Common myeloid progenitor, CD34-positive (primary cell): Measurements from ENCODE around the gene FANCC.

Experiments
- CTCF ChIA-PET: fragments of 350-600 bp; sonication (Branson Sonifier 250); formaldehyde crosslinking; loops from one replicate; lab custom pipeline; 2021; ENCODE audit warnings: antibody characterized with exemption; lab: Charles Lee
- POLR2A ChIA-PET: fragments of 350-600 bp; sonication (Branson Sonifier 250); formaldehyde crosslinking; loops from one replicate; lab custom pipeline; 2021; ENCODE audit warnings: antibody characterized with exemption; lab: Charles Lee
- DNase-seq, 3 donors: peaks; one replicate each; pipeline versions ENCODE4 v3.0.0 to v3.0.0-alpha.2; 2013
- H3K27ac ChIP-seq, 2 experiments: 1 replicate in 1 of 2; 2 replicates in 1 of 2; pipeline ENCODE4 v1.7.0; 2013; ENCODE audit warnings: inconsistent platforms in 2 of 2, low read length in 2 of 2, mild to moderate bottlenecking in 2 of 2, low read depth in 1 of 2, moderate library complexity in 1 of 2; ENCODE audit not compliant: severe bottlenecking in 2 of 2, insufficient read depth in 1 of 2, poor library complexity in 1 of 2
- H3K27me3 ChIP-seq, 5 experiments: replicated peaks in 2 of 5; 1 replicate in 3 of 5; 2 replicates in 2 of 5; pipeline versions ENCODE4 v1.6.1 to v1.7.0; 2013; ENCODE audit warnings: low read length in 4 of 5, mild to moderate bottlenecking in 2 of 5, moderate library complexity in 2 of 5, inconsistent platforms in 1 of 5; ENCODE audit not compliant: insufficient read depth in 5 of 5, control insufficient read depth in 4 of 5
- H3K36me3 ChIP-seq, 4 experiments: 1 replicate in 2 of 4; 2 replicates in 2 of 4; pipeline versions ENCODE4 v1.6.1 to v1.7.0; 2013; ENCODE audit warnings: low read length in 3 of 4, control low read depth in 1 of 4, mild to moderate bottlenecking in 1 of 4; ENCODE audit not compliant: control insufficient read depth in 4 of 4, insufficient read depth in 4 of 4
- H3K4me1 ChIP-seq, 4 experiments: 1 replicate in 3 of 4; 2 replicates in 1 of 4; pipeline versions ENCODE4 v1.6.1 to v1.7.1; 2013; ENCODE audit warnings: low read length in 3 of 4, mild to moderate bottlenecking in 3 of 4, control low read depth in 1 of 4, inconsistent platforms in 1 of 4, moderate library complexity in 1 of 4; ENCODE audit not compliant: control insufficient read depth in 4 of 4, insufficient read depth in 4 of 4; ENCODE audit errors: control extremely low read depth in 1 of 4
- H3K4me3 ChIP-seq, 7 experiments: 1 replicate in 4 of 7; 2 replicates in 3 of 7; pipeline versions ENCODE4 v1.5.1 to v1.7.0; 2013; ENCODE audit warnings: mild to moderate bottlenecking in 7 of 7, low read length in 6 of 7, moderate library complexity in 6 of 7, inconsistent platforms in 2 of 7, low read depth in 2 of 7, control low read depth in 1 of 7; ENCODE audit not compliant: insufficient read depth in 4 of 7, control insufficient read depth in 1 of 7; ENCODE audit errors: extremely low read depth in 1 of 7
- H3K9me3 ChIP-seq, 5 experiments: 1 replicate in 4 of 5; 2 replicates in 1 of 5; pipeline versions ENCODE4 v1.6.1 to v1.7.1; 2013; ENCODE audit warnings: low read length in 4 of 5, mild to moderate bottlenecking in 2 of 5, inconsistent platforms in 1 of 5, low read depth in 1 of 5, moderate library complexity in 1 of 5; ENCODE audit not compliant: control insufficient read depth in 4 of 5, insufficient read depth in 2 of 5; ENCODE audit errors: control extremely low read depth in 1 of 5
- WGBS: methylation state at CpG from one replicate; pipeline ENCODE4 v1.1.5; 2013; ENCODE audit not compliant: insufficient coverage; 5-methylcytosine and 5-hydroxymethylcytosine counted together

FANCC gene

DNA sequence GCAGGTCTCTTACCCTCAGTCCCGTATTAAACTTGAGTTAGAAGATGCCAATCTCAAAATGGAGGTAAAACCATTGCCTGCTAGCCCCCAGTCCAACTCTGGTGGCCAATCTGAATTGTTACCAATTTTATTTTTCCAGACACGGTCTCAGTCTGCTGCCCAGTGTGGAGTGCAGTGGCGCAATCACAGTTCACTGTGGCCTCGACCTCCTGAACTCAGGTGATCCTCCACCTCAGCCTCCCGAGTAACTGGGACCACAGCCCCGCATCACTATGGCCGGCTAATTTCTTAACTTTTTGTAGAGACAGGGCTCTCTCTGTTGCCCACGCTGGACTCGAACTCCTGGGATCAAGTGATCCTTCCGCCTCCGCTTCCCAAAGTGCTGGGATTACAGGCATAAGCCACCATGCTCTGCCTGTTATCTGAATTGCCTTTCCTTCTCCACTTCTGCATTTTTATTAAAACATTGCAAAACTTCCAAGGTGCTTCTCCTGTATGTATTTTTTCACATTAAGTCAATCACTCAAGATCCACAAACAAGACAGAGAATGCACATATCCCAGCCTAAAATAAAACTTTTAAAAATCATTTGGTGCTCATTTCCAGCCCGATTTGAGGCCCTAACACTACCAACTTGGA is 2.3 kb downstream of the FANCC start:
- H3K36me3 ChIP-seq = no peaks in the 10 kb centered on the region
- 97% methylated on average over 12 of the region's 12 CpGs for WGBS
- H3K4me1 ChIP-seq = peaks cover 3 to 28% (median 14%) of the 10 kb centered on the region in 4 experiments
- no peak overlapping the region for H3K27ac ChIP-seq
- H3K4me3 ChIP-seq = no peak overlapping the region
- ChIA-PET CTCF (no interaction called here), POLR2A (no interaction called here)
- H3K27me3 ChIP-seq = no peaks in the 10 kb centered on the region
- H3K9me3 ChIP-seq = no peaks in the 10 kb centered on the region
- DNase-seq = no peak

DNA sequence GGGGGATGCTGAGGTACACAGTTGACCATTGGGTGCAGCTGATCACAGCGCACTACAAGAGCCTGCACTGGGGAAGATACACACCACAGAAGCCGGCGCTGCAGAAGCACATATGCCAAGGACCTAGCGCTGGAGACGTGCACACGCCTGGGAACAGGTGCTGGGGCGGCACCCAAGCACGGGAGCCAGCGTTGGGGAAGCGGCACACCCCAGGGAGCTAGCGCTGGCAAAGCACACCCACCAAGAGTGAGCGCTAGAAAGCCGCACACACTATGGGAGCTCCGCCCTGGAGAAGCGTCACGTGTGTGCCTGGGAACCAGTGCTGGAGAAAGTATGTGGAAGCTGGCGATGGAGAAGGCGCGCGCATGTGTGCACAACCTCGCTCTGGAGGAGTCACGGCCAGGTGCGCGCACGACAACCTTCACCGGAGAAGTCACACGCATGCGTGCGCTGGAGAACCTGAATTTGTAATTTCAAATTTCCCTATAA is 4.5 kb downstream of the FANCC start:
- Histone ChIP-seq H3K36me3 (no peaks in the 10 kb centered on the region), H3K4me3 (peak overlapping the region; percentile 15 to 75 (median 54)), H3K4me1 (peaks cover 3 to 26% (median 13%) of the 10 kb centered on the region in 4 experiments), H3K9me3 (no peaks in the 10 kb centered on the region), H3K27ac (no peak overlapping the region), H3K27me3 (no peaks in the 10 kb centered on the region)
- WGBS = 35% methylated on average over 16 of the region's 29 CpGs
- ChIA-PET POLR2A (no interaction called here), CTCF (no interaction called here)
- DNase-seq = peak; percentile 22 to 55 (median 38)

DNA sequence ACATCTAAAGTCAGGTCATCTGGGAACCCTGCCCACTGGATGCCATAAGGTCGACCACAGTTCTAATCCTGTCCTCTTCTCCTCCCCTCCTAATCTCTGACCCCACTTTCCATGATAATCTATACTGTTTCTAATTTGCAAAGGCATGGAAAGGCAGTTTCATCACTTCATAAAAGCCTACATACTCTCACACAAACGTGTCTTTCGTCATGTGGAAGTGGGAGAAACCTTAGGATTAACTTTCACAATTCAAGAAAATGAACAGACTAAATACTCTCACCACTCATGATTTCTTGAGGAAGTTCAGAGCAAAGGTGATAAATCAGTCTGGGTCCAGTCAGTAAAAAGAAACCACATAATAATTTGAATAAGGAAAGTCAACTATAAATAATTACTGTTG is 5.5 kb downstream of the FANCC start:
- CTCF ChIA-PET = no interaction called here
- H3K27me3 ChIP-seq = no peaks in the 10 kb centered on the region
- POLR2A ChIA-PET = no interaction called here
- no peaks in the 10 kb centered on the region for H3K36me3 ChIP-seq
- H3K27ac ChIP-seq = no peak overlapping the region
- WGBS = 9% methylated on average over 1 of the region's 3 CpGs
- H3K4me3 ChIP-seq = no peak overlapping the region
- peaks cover 3 to 24% (median 11%) of the 10 kb centered on the region in 4 experiments for H3K4me1 ChIP-seq
- peak in 2 of 3 donors; percentile 24 to 53 for DNase-seq
- no peaks in the 10 kb centered on the region for H3K9me3 ChIP-seq

DNA sequence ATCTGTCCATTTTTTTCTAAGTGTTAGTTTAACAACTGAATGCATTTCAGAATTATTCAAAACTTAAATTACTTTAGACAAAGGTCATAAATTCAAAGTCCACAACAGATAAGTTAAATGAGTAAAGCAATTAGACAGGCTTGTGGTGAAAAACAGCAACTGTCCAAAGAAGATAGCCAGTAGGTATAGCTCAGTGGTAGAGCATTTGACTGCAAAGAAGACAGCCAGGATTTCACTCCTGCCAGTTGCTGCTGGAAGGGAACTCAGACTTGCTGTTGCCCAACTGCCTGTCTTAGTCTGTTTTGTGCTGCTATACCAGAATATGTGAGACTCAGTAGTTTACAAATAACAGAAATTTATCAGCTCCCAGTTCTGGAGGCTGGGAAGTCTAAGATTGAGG is 10.0 kb downstream of the FANCC start:
- CTCF ChIA-PET = no interaction called here
- Histone ChIP-seq H3K27ac (no peak overlapping the region), H3K36me3 (no peaks in the 10 kb centered on the region), H3K9me3 (no peaks in the 10 kb centered on the region), H3K4me1 (peaks cover 0 to 10% (median 4%) of the 10 kb centered on the region in 4 experiments), H3K27me3 (no peaks in the 10 kb centered on the region), H3K4me3 (no peak overlapping the region)
- POLR2A ChIA-PET = no interaction called here
- DNase-seq = peak in 2 of 3 donors; percentile 21 to 49

DNA sequence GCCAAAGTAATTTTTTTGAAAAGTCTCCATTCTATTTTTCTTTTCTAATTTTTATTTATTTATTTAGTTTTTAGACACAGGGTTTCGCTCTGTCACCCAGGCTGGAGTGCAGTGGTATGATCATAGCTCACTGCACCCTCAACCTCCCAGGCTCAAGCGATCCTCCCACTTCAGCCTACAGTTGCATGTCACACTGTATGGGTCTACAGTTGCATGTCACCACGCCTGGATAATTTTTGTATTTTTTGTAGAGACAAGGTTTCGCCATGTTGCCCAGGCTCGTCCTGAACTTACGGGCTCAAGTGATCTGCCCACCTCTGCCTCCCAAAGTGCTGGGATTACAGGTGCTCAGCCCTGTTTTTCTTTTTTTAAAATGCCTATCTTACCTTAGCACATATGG is 10.7 kb downstream of the FANCC start:
- no peaks in the 10 kb centered on the region for H3K27me3 ChIP-seq
- H3K9me3 ChIP-seq = no peaks in the 10 kb centered on the region
- DNase-seq = no peak
- ChIA-PET POLR2A (no interaction called here), CTCF (no interaction called here)
- 100% methylated on average over 1 of the region's 6 CpGs for WGBS
- no peaks in the 10 kb centered on the region for H3K36me3 ChIP-seq
- H3K4me1 ChIP-seq = peaks cover 0 to 10% (median 5%) of the 10 kb centered on the region in 4 experiments
- no peak overlapping the region for H3K4me3 ChIP-seq
- H3K27ac ChIP-seq = no peak overlapping the region

DNA sequence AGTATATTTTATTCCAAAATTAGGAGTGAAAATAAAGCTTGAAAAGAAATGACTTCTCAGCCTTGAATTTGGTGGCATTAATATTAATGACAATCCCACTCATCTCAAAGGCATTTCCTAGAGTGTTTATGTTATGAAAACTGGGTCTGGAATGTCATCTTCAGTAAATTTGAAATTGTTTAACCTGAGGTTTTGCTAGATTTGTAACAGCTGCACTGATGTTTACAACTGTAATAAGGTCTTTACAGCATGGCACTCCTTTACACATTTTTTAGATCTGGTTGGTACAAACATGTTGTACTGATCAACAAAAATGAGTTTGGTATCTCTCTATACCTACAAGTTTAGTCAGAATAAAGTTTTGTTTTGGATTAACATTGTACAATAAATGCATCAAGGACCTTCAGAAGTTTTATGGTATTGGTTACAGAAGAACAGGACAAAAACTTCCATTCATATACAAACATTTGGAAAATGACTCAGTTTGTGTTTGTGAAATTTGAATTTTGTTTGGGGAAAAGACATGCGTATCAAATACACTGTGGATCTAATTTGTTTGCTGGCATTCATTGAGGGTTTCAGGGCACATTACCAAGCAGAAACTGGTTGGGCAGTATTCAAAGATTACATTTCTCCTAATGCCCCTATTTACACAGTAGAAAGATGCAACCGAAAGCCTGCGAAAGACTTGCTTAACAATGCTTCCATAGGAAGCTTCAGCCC is 11.6 kb downstream of the FANCC start:
- no peaks in the 10 kb centered on the region for H3K27me3 ChIP-seq
- H3K4me3 ChIP-seq = no peak overlapping the region
- DNase-seq = no peak
- no peaks in the 10 kb centered on the region for H3K9me3 ChIP-seq
- H3K36me3 ChIP-seq = no peaks in the 10 kb centered on the region
- 100% methylated on average over 1 of the region's 3 CpGs for WGBS
- CTCF ChIA-PET = no interaction called here
- POLR2A ChIA-PET = no interaction called here
- H3K4me1 ChIP-seq = peaks cover 0 to 8% (median 4%) of the 10 kb centered on the region in 4 experiments
- no peak overlapping the region for H3K27ac ChIP-seq

DNA sequence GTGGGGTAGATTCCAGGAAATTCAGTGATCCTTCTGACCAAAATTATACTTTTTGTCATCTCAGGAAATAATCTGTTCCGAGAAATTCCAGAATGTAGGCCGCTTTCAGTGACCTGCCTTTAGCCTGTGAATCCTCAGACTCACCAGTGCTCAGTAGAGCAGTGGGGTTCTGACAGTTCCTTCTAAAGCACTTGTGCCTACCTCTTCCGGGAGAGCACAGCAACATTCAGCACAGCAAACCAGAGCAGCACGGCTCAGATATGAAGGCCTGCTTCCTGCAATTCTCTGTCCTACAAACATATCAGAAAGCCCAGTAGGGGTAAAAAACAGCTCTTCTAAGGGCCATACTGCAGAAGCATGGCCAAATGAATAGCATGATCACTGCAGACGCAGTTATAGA is 15.0 kb downstream of the FANCC start:
- WGBS = 68% methylated on average over 4 of the region's 5 CpGs
- DNase-seq = no peak
- ChIA-PET POLR2A (no interaction called here), CTCF (no interaction called here)
- Histone ChIP-seq H3K4me3 (no peak overlapping the region), H3K27ac (no peak overlapping the region), H3K27me3 (no peaks in the 10 kb centered on the region), H3K9me3 (no peaks in the 10 kb centered on the region), H3K36me3 (no peaks in the 10 kb centered on the region), H3K4me1 (peaks cover 0 to 8% (median 4%) of the 10 kb centered on the region in 4 experiments)
